ENCODE measurements around the gene NAP1L2.

GRCh38 chrX:73217621-73218020 lies 3.0 kb upstream of the NAP1L2 start:
- TF ChIP-seq, protein P1, sequence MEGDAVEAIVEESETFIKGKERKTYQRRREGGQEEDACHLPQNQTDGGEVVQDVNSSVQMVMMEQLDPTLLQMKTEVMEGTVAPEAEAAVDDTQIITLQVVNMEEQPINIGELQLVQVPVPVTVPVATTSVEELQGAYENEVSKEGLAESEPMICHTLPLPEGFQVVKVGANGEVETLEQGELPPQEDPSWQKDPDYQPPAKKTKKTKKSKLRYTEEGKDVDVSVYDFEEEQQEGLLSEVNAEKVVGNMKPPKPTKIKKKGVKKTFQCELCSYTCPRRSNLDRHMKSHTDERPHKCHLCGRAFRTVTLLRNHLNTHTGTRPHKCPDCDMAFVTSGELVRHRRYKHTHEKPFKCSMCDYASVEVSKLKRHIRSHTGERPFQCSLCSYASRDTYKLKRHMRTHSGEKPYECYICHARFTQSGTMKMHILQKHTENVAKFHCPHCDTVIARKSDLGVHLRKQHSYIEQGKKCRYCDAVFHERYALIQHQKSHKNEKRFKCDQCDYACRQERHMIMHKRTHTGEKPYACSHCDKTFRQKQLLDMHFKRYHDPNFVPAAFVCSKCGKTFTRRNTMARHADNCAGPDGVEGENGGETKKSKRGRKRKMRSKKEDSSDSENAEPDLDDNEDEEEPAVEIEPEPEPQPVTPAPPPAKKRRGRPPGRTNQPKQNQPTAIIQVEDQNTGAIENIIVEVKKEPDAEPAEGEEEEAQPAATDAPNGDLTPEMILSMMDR (IDR thresholded peaks at IDR 0.05): no peak
- TF ChIP-seq POLR2A (IDR thresholded peaks at IDR 0.05): no peak

Measured in lower leg skin (tissue), 3 donors.